GM18519 (cell line): Measurements from ENCODE around the gene NOB1.
"Not testable (repeated sequence)": the region's sequence is repeated elsewhere in the genome, so short reads cannot be mapped to it uniquely, and the experiment has no call there.

Experiments used
- ATAC-seq: cut with Tn5 transposase; IDR thresholded peaks from one replicate; pipeline ENCODE4 v1.9.1; 2021; ENCODE audit warnings: mild to moderate bottlenecking, moderate library complexity; ENCODE audit not compliant: unreplicated experiment, low FRiP score

Gene NOB1

GRCh38 chr16:69754469-69755310 is at the start of gene NOB1:
TSS of gene NOB1 (minus strand) at chr16:69754926. CDS start at chr16:69754910, 16 bp downstream.
- peak; percentile 88 for ATAC-seq

- no peak for ATAC-seq
These were observed 49.6 kb upstream of the NOB1 start for GRCh38 chr16:69804297-69804696.

GRCh38 chr16:69799611-69800031 is 44.9 kb upstream of the NOB1 start:
- ATAC-seq: no peak

GRCh38 chr16:69798466-69798865 is 43.7 kb upstream of the NOB1 start:
- no peak for ATAC-seq

- no peak for ATAC-seq
These were observed 41.8 kb upstream of the NOB1 start for GRCh38 chr16:69796285-69797118.

- no peak for ATAC-seq
These were observed 39.8 kb upstream of the NOB1 start for GRCh38 chr16:69794486-69794885.

GRCh38 chr16:69793526-69793925 is 38.8 kb upstream of the NOB1 start:
- no peak for ATAC-seq

GRCh38 chr16:69791391-69791847 is 36.7 kb upstream of the NOB1 start:
- ATAC-seq: not testable (repeated sequence)

GRCh38 chr16:69787883-69788282 is 33.2 kb upstream of the NOB1 start:
- ATAC-seq: no peak

GRCh38 chr16:69784586-69784985 is 29.9 kb upstream of the NOB1 start:
- ATAC-seq: no peak

GRCh38 chr16:69781118-69781517 is 26.4 kb upstream of the NOB1 start:
- no peak for ATAC-seq

- ATAC-seq: no peak
These were observed 25.0 kb upstream of the NOB1 start for GRCh38 chr16:69779724-69780123.

- no peak for ATAC-seq
These were observed 20.8 kb upstream of the NOB1 start for GRCh38 chr16:69775563-69775962.

- ATAC-seq: no peak
These were observed 18.7 kb upstream of the NOB1 start for GRCh38 chr16:69773260-69773947.

GRCh38 chr16:69771651-69771967 is 16.9 kb upstream of the NOB1 start:
- ATAC-seq: no peak

- no peak for ATAC-seq
These were observed 14.7 kb upstream of the NOB1 start for GRCh38 chr16:69769404-69769803.

GRCh38 chr16:69768666-69769065 is 13.9 kb upstream of the NOB1 start:
- no peak for ATAC-seq

- ATAC-seq: no peak
These were observed 12.9 kb upstream of the NOB1 start for GRCh38 chr16:69767459-69768229.

- no peak for ATAC-seq
These were observed 8.8 kb upstream of the NOB1 start for GRCh38 chr16:69763599-69763942.

- ATAC-seq: no peak
These were observed 8.3 kb upstream of the NOB1 start for GRCh38 chr16:69762814-69763598.
